DOHH2 (cell line): ENCODE measurements around the gene U2AF2.

ENCODE experiments used
- EZH2phosphoT487 ChIP-seq: fragments of 200-600 bp; sonication (generic); IDR thresholded peaks from 2 replicates; pipeline ENCODE4 v1.6.1; 2017; ENCODE audit warnings: borderline replicate concordance, mild to moderate bottlenecking, antibody characterized with exemption, low read length, moderate library complexity, mixed read lengths
- TF ChIP-seq, protein P1 (sequence below): fragments of 200-600 bp; sonication (generic); IDR thresholded peaks from one replicate; pipeline ENCODE4 v1.5.1; 2014; ENCODE audit warnings: antibody characterized with exemption, mild to moderate bottlenecking, low read depth, low read length; ENCODE audit not compliant: poor library complexity, severe bottlenecking

DNA sequence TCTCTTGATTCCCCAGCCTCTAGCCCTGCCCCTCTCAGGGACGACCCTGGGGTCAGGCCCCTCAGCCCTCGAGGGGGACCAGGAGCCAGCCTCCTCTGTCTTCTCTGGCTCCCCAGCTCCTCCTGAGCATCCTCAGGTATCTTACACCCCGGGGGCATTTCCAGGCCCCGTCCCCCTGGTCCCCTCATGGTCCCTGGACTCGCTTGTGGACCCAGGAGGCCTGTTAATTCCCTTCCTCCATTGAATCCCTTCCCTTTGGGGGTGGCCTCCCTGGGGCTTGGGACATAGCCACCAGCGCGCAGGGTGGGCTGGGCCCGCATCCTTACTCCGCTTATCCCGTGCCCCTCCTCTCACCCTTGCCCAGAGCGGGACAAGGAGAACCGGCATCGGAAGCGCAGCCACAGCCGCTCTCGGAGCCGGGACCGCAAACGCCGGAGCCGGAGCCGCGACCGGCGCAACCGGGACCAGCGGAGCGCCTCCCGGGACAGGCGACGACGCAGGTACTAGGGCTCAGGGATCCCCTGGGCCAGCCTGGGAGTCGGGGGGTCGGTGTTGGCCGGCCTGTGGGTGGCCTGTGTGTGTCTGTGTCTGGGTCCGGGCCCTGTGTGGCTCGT lies 4.1 kb downstream of the U2AF2 start:
- TF ChIP-seq, protein P1, sequence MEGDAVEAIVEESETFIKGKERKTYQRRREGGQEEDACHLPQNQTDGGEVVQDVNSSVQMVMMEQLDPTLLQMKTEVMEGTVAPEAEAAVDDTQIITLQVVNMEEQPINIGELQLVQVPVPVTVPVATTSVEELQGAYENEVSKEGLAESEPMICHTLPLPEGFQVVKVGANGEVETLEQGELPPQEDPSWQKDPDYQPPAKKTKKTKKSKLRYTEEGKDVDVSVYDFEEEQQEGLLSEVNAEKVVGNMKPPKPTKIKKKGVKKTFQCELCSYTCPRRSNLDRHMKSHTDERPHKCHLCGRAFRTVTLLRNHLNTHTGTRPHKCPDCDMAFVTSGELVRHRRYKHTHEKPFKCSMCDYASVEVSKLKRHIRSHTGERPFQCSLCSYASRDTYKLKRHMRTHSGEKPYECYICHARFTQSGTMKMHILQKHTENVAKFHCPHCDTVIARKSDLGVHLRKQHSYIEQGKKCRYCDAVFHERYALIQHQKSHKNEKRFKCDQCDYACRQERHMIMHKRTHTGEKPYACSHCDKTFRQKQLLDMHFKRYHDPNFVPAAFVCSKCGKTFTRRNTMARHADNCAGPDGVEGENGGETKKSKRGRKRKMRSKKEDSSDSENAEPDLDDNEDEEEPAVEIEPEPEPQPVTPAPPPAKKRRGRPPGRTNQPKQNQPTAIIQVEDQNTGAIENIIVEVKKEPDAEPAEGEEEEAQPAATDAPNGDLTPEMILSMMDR: no peak
- TF ChIP-seq EZH2phosphoT487: no peak
